Activated CD4-positive, alpha-beta T cell treated with anti-CD3 and anti-CD28 coated beads, Interleukin-2, amount 10 ng/mL, durations not matched to agents 24 days and 14 days (primary cell): ENCODE measurements around the gene ATP6V0E1. TPM values are rescaled to one million over a fixed set of nuclear protein-coding genes. Genes with fewer than 3 reads are reported as not detected.
"Not testable (repeated sequence)": the region's sequence is repeated elsewhere in the genome, so short reads cannot be mapped to it uniquely, and the experiment has no call there.

Experiments used
- DNase-seq: peaks from one replicate; pipeline ENCODE4 v3.0.0; 2022
- H3K27ac Mint-ChIP-seq: one replicate; pipeline ENCODE4 v1.8.0; 2022; ENCODE audit warnings: mild to moderate bottlenecking, mixed read lengths
- H3K27me3 Mint-ChIP-seq: one replicate; pipeline ENCODE4 v1.8.0; 2022; ENCODE audit warnings: mixed read lengths
- H3K36me3 Mint-ChIP-seq: one replicate; pipeline ENCODE4 v1.8.0; 2022; ENCODE audit warnings: low read depth, mild to moderate bottlenecking, mixed read lengths
- H3K4me1 Mint-ChIP-seq: one replicate; pipeline ENCODE4 v1.8.0; 2021; ENCODE audit warnings: mixed read lengths
- H3K4me3 Mint-ChIP-seq: one replicate; pipeline ENCODE4 v1.8.0; 2022; ENCODE audit warnings: mild to moderate bottlenecking, moderate library complexity, mixed read lengths
- H3K9me3 Mint-ChIP-seq: one replicate; pipeline ENCODE4 v1.8.0; 2021; ENCODE audit warnings: mixed read lengths
- intact Hi-C: fragments of 100-400 bp; cut with micrococcal nuclease; formaldehyde crosslinking; loops from one replicate; pipeline ENCODE4 v1.15.1; 2023
- total RNA-seq: library from RNA; stranded (reverse); gene quantifications from 2 replicates; pipeline ENCODE4 v1.2.3, GENCODE V29; 2022

ATP6V0E1 gene
- total RNA-seq, 1 donor from 2014 or later, result 147 TPM

DNA sequence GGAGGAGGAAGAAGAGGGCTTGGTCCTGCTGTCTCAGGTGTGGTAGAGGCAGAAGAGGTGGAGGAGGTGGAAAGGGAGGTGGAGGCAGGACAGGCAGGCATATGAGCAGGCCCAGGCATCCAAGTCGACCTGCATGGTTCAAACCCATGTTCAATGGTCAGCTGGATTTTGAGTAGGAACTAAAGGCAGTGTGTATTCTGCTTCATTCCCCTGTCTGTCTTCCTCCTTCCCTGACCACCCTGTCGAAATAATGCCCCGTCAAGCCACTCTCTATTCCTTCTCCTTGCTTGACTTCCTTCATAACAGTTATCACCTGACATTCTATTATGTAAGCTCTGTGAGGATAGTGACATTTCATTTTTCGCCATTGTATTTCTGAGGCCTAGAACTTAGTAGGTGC, 34.8 kb downstream of the ATP6V0E1 start:
- peaks cover 35% of the 10 kb centered on the region for H3K36me3 Mint-ChIP-seq
- H3K27me3 Mint-ChIP-seq, result no peaks in the 10 kb centered on the region
- no peak overlapping the region for H3K4me3 Mint-ChIP-seq
- H3K27ac Mint-ChIP-seq, result no peak overlapping the region
- no peak for DNase-seq
- H3K4me1 Mint-ChIP-seq, result peaks cover 25% of the 10 kb centered on the region
- no peaks in the 10 kb centered on the region for H3K9me3 Mint-ChIP-seq
- intact Hi-C loops, result no loop called here

- DNase-seq, result no peak
- Mint-ChIP-seq H3K36me3 (peaks cover 43% of the 10 kb centered on the region), H3K9me3 (no peaks in the 10 kb centered on the region), H3K4me1 (peaks cover 21% of the 10 kb centered on the region), H3K4me3 (no peak overlapping the region), H3K27ac (no peak overlapping the region), H3K27me3 (no peaks in the 10 kb centered on the region)
- intact Hi-C loops, result no loop called here
These were observed 36.6 kb downstream of the ATP6V0E1 start for GRCh38 chr5:173020154-173020581.

GRCh38 chr5:173020643-173021042, 37.1 kb downstream of the ATP6V0E1 start:
- Mint-ChIP-seq H3K27ac (no peak overlapping the region), H3K4me1 (peaks cover 19% of the 10 kb centered on the region), H3K9me3 (no peaks in the 10 kb centered on the region), H3K36me3 (peaks cover 44% of the 10 kb centered on the region), H3K4me3 (no peak overlapping the region), H3K27me3 (no peaks in the 10 kb centered on the region)
- intact Hi-C loops, result no loop called here
- DNase-seq, result no peak

DNA sequence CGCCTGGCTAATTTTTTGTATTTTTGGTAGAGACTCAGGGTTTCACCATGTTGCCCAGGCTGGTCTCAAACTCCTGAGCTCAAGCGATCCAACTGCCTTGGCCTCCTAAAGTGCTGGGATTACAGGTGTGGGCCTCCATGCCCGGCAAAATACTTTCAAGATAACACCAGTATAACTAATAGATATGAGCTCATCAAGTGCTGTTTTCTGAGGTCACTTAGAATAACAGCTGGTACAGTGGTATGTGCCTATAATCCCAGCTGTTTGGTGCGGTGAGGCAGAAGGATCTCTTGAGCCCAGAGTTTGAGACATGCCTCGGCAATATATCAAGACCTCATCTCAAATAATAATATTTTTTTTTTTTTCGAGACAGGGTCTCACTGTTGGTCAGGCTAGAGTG, 42.1 kb downstream of the ATP6V0E1 start:
- Mint-ChIP-seq H3K27ac (no peak overlapping the region), H3K4me1 (peaks cover 3% of the 10 kb centered on the region), H3K4me3 (no peak overlapping the region), H3K9me3 (no peaks in the 10 kb centered on the region), H3K27me3 (no peaks in the 10 kb centered on the region), H3K36me3 (peaks cover 32% of the 10 kb centered on the region)
- DNase-seq, result no peak
- intact Hi-C loops, result no loop called here

GRCh38 chr5:173027905-173028304, 44.3 kb downstream of the ATP6V0E1 start:
- Mint-ChIP-seq H3K36me3 (peaks cover 13% of the 10 kb centered on the region), H3K9me3 (no peaks in the 10 kb centered on the region), H3K27ac (peak overlapping the region; percentile 8), H3K27me3 (no peaks in the 10 kb centered on the region), H3K4me3 (no peak overlapping the region), H3K4me1 (peaks cover 2% of the 10 kb centered on the region)
- intact Hi-C loops, result no loop called here
- DNase-seq, result no peak

GRCh38 chr5:173028811-173029327, 45.3 kb downstream of the ATP6V0E1 start:
- no peaks in the 10 kb centered on the region for H3K9me3 Mint-ChIP-seq
- H3K4me1 Mint-ChIP-seq, result peaks cover 9% of the 10 kb centered on the region
- peaks cover 7% of the 10 kb centered on the region for H3K36me3 Mint-ChIP-seq

GRCh38 chr5:173029499-173029921, 45.9 kb downstream of the ATP6V0E1 start:
- intact Hi-C loops, result no loop called here
- Mint-ChIP-seq H3K27ac (no peak overlapping the region), H3K27me3 (no peaks in the 10 kb centered on the region), H3K4me3 (no peak overlapping the region), H3K36me3 (peaks cover 9% of the 10 kb centered on the region), H3K4me1 (peaks cover 13% of the 10 kb centered on the region), H3K9me3 (no peaks in the 10 kb centered on the region)
- no peak for DNase-seq

More at GRCh38 chr5:173028811-173029327, 45.3 kb downstream of the ATP6V0E1 start:
- DNase-seq, result no peak
- H3K27ac Mint-ChIP-seq, result no peak overlapping the region
- intact Hi-C loops, result no loop called here
- no peak overlapping the region for H3K4me3 Mint-ChIP-seq
- H3K27me3 Mint-ChIP-seq, result no peaks in the 10 kb centered on the region

DNA sequence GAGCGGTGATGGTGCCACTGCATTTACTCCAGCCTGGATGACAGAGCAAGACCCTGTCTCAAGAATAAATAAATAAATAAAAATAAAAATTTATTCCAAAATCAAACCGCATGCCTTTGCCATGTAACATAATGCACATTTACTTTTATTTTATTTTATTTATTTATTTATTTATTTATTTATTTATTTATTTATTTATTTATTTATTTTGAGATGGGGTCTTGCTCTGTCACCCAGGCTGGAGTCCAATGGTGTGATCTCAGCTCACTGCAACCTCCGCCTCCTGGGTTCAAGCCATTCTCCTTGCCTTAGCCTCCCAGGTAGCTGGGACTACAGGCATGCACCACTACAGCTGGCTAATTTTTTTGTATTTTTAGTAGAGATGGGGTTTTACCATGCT, 48.5 kb downstream of the ATP6V0E1 start:
- peaks cover 33% of the 10 kb centered on the region for H3K4me1 Mint-ChIP-seq
- peaks cover 18% of the 10 kb centered on the region for H3K36me3 Mint-ChIP-seq
- H3K27me3 Mint-ChIP-seq, H3K4me3 Mint-ChIP-seq, intact Hi-C loops, DNase-seq, H3K27ac Mint-ChIP-seq, H3K9me3 Mint-ChIP-seq: not testable (repeated sequence)

DNA sequence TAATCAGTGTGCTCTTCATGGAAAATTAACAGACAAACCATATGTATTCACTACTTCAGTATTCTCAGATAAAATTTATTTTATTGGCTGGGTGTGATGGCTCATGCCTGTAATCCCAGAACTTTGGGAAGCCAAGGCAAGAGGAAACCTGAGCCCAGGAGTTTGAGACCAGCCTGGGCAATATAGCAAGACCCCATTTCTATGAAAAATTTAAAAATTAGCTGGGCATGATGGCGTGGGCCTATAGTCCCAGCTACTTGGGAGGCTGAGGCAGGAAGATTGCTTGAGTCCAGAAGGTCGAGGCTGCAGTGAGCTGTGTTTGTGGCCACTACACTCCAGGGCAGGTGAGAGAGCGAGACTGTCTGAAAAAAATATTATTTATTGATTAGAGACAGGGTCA, 49.2 kb downstream of the ATP6V0E1 start:
- peaks cover 19% of the 10 kb centered on the region for H3K36me3 Mint-ChIP-seq

DNA sequence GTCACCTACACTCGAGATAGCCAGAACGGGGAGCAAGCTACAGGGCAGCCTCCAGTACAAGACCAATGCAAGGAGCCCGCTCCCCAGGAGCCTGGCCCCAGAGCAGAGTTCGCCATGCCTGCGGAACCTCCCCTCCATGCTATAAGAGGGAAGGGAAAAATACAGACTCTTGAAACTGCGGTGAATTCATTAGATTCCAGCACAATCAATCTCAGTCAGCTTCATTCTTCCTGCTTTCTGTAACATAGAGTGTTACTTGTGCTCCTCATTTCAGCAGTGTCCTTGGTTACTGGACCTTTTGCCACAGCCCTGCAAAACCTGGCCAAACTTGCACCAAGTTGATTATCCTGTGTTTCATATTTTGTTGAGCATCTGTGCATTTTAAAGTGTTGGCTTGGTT, 50.4 kb downstream of the ATP6V0E1 start:
- H3K27ac Mint-ChIP-seq, result peak overlapping the region; percentile 67
- peaks cover 19% of the 10 kb centered on the region for H3K36me3 Mint-ChIP-seq
- no peak for DNase-seq
- H3K9me3 Mint-ChIP-seq, result no peaks in the 10 kb centered on the region
- H3K4me3 Mint-ChIP-seq, result no peak overlapping the region
- no peaks in the 10 kb centered on the region for H3K27me3 Mint-ChIP-seq
- intact Hi-C loops, result no loop called here
- H3K4me1 Mint-ChIP-seq, result peaks cover 35% of the 10 kb centered on the region

More for the DNA sequence above, 49.2 kb downstream of the ATP6V0E1 start:
- H3K4me1 Mint-ChIP-seq, result peaks cover 35% of the 10 kb centered on the region
- H3K27ac Mint-ChIP-seq, result no peak overlapping the region
- H3K27me3 Mint-ChIP-seq, result no peaks in the 10 kb centered on the region
- DNase-seq, result no peak
- H3K9me3 Mint-ChIP-seq, result no peaks in the 10 kb centered on the region
- no peak overlapping the region for H3K4me3 Mint-ChIP-seq
- intact Hi-C loops, result no loop called here

DNA sequence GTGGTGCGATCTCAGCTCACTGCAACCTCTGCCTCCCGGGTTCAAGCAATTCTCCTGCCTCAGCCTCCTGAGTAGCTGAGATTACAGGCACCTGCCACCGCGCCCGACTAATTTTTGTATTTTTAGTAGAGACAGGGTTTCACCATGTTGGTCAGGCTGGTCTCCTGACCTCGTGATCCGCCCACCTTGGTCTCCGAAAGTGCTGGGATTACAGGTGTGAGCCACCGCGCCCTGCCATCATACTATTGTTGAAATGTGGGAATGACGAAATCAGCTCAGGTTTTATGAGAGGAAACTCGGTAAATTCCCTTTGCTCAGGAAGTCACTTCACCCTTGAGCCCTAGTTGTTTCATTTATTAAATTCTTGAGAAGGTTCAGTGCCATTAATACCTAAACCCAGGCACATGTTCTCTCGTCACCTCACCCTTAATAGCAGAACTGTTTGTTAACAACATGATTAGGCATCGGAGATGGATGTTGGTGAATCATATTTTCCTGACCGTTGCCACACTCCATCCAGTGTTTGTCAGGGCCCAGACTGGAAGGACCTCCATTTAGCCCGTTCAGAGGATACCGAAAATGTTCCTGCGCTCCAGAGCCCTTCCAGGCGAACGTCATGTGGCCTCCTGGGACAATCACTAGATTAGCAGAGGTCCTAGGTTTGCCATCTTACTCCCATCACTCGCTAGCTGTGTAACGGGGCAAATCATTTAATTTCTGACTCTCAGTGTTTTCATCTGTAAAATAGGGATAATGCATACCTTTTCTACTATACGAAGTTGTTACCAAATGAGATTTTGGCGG, 52.5 kb downstream of the ATP6V0E1 start:
- H3K9me3 Mint-ChIP-seq, result no peaks in the 10 kb centered on the region
- H3K27me3 Mint-ChIP-seq, result no peaks in the 10 kb centered on the region
- DNase-seq, result no peak
- peak overlapping the region; percentile 88 for H3K27ac Mint-ChIP-seq
- peaks cover 45% of the 10 kb centered on the region for H3K4me1 Mint-ChIP-seq
- peaks cover 23% of the 10 kb centered on the region for H3K36me3 Mint-ChIP-seq
- intact Hi-C loops, result loop anchor here (1.0 to 5.0 kb wide), 2 partner anchors 21 to 39 kb away; no protein-coding TSS in a partner anchor
- H3K4me3 Mint-ChIP-seq, result peak overlapping the region; percentile 82

DNA sequence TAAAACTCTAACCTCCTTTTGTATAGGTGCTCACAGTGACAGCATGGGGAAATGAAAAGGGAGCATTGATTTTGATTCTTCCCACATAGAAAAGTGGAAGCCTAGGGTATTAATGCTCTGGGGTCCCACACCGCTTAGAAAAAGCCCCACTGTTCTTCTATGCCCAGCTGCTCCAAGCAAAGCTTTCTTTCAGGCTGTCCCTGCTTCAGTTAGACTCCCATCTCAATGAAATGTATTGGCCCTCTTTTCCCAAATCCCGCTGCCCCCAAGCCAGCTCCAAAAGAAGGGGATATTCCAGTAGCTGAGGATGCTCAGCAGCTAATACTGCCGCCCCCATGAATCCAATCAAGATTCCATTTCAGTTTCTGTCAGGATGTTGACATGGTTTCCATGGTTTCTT, 55.6 kb downstream of the ATP6V0E1 start:
- Mint-ChIP-seq H3K36me3 (peaks cover 21% of the 10 kb centered on the region), H3K27ac (peak overlapping the region; percentile 58), H3K27me3 (no peaks in the 10 kb centered on the region), H3K4me3 (no peak overlapping the region), H3K4me1 (peaks cover 35% of the 10 kb centered on the region), H3K9me3 (no peaks in the 10 kb centered on the region)
- intact Hi-C loops, result loop anchor here (5.0 kb wide), 1 partner anchor 42 kb away; no protein-coding TSS in a partner anchor
- no peak for DNase-seq

DNA sequence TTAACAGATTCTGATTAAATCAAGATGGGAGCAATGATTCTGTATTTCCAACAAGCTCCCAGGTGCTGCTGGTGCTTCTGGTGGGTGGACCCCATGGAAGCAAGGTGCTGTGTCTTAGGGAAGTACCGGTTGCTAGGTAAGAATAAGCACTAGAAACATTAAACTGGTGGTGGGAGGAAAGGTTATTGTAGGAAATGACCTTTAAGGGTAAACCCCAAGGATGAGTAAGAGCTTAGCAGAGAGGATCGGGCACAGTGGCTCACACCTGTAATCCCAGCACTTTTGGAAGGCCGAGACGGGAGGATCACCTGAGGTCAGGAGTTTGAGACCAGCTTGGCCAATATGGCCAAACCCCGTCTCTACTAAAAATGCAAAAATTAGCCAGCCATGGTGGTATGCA, 56.4 kb downstream of the ATP6V0E1 start:
- peak overlapping the region; percentile 58 for H3K27ac Mint-ChIP-seq
- peaks cover 13% of the 10 kb centered on the region for H3K36me3 Mint-ChIP-seq
- intact Hi-C loops, result loop anchor here (5.0 kb wide), 1 partner anchor 43 kb away; no protein-coding TSS in a partner anchor

More for the DNA sequence above, 56.4 kb downstream of the ATP6V0E1 start:
- Mint-ChIP-seq H3K4me1 (peaks cover 27% of the 10 kb centered on the region), H3K27me3 (no peaks in the 10 kb centered on the region), H3K4me3 (no peak overlapping the region), H3K9me3 (no peaks in the 10 kb centered on the region)
- DNase-seq, result no peak
